IPS-20b (cell line): Measurements from ENCODE around the gene ACADL.

Source experiments
- H3K27ac ChIP-seq: one replicate; pipeline ENCODE4 v1.5.1; 2013; ENCODE audit warnings: low read length
- H3K27me3 ChIP-seq: 2 replicates; pipeline ENCODE4 v1.6.1; 2013; ENCODE audit warnings: mild to moderate bottlenecking, low read length, inconsistent platforms; ENCODE audit not compliant: insufficient read depth
- H3K36me3 ChIP-seq: 2 replicates; pipeline ENCODE4 v1.6.1; 2013; ENCODE audit warnings: low read depth, mild to moderate bottlenecking, inconsistent platforms, low read length, moderate library complexity; ENCODE audit not compliant: insufficient read depth
- H3K4me1 ChIP-seq: 2 replicates; pipeline ENCODE4 v1.6.1; 2013; ENCODE audit warnings: mild to moderate bottlenecking, control low read depth, inconsistent platforms, low read length, moderate library complexity; ENCODE audit not compliant: insufficient read depth
- H3K4me3 ChIP-seq: 2 replicates; pipeline ENCODE4 v1.5.1; 2013; ENCODE audit warnings: mild to moderate bottlenecking, low read length, inconsistent platforms
- H3K9ac ChIP-seq: 2 replicates; pipeline ENCODE4 v1.6.1; 2013; ENCODE audit warnings: low read depth, mild to moderate bottlenecking, inconsistent platforms, low read length, moderate library complexity
- H3K9me3 ChIP-seq: 2 replicates; pipeline ENCODE4 v1.6.1; 2013; ENCODE audit warnings: mild to moderate bottlenecking, low read depth, low read length, inconsistent platforms; ENCODE audit not compliant: insufficient read depth

ACADL gene

DNA sequence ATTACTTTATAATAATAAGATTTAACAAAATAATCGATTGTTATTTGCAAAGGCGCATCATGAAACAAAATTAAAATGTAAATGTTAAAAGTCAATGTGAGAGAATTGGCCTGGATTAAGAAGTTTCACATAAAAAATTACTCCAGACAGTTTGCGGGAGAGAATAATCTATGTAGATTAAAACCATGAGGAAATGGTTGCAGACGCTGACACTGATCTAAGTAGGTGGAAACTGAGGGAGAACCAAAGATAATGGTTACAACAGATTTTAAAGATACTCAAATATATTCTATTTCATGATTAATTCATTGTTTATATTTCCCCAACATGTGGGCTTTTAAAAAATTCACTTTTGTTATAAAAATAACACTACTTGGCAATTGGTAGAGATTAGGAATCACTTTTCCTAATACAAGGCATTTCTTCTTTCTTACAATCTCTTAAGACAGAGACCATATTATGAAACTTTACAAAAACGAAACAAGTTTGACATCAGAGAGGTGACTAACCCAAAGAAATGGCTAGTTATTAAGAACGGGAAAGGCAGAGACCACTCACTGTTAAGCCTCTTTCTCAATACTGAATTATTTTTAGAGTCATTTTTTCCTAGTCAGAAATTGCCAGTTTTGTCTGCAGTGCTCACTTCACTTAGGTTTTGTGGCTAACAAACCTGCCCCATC, 55.6 kb downstream of the ACADL start:
- peaks cover 17% of the 10 kb centered on the region; the same call in 1 of the 2 replicates for H3K4me1 ChIP-seq

DNA sequence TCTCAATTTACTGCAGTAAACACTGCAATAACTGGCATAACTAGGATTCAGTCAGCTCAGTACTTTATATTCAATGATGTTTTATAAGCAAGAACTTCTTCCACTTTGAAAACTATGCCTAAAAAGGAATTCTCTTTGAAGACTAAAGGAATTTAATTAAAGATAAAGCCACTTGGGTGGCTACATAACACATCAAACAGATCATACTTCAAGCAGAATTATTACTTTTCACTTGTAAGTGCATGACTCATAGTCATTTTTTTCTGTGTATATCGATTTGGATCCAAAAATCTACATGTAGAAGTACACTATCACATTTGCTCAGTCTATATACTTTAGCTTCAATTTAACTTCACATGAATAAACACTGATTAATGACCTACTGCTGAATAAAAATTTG, 58.0 kb downstream of the ACADL start:
- H3K27ac ChIP-seq = no peak overlapping the region
- no peak overlapping the region for H3K4me3 ChIP-seq
- H3K27me3 ChIP-seq = no peaks in the 10 kb centered on the region
- no peak overlapping the region for H3K9ac ChIP-seq
- H3K9me3 ChIP-seq = no peaks in the 10 kb centered on the region
- peaks cover 10% of the 10 kb centered on the region; the same call in 1 of the 2 replicates for H3K4me1 ChIP-seq
- no peaks in the 10 kb centered on the region for H3K36me3 ChIP-seq

More for the DNA sequence above, 55.6 kb downstream of the ACADL start:
- Histone ChIP-seq H3K27ac (peak overlapping the region; percentile 16), H3K9ac (peak overlapping the region; percentile 86; the same call in 1 of the 2 replicates), H3K27me3 (no peaks in the 10 kb centered on the region), H3K36me3 (no peaks in the 10 kb centered on the region), H3K4me3 (peak overlapping the region; percentile 99), H3K9me3 (no peaks in the 10 kb centered on the region)

DNA sequence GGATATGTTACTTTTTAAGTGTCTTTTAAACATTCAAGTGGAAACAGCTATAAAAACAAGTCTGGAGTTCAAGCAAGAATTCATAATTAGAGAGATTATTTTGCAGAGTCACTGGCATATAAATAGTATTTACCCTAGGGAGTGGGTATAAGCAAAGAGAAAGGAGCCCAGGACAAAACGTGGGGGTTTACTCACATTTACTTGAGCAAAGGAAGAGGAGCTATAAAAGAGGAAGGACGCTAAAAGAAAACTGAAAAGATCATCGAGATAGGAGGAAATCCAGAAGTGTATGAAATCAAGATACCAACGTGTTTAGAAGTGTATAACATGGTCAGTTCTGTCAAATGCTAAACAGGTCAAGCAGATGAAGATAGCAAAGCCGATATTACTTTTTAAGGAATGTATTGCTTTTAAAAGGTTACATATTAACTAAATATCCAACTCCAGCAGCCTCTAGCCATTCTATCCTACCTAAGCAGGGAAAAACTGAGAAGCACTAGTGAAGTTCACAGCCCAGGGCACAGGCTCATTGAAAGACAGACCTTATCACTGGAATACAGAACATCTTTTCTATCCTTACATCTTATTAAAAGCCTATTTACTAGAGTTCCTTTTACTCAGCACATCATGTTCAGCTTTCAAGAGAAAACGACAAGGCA, 62.7 kb downstream of the ACADL start:
- H3K27me3 ChIP-seq = no peaks in the 10 kb centered on the region
- H3K4me3 ChIP-seq = no peak overlapping the region
- H3K9ac ChIP-seq = no peak overlapping the region
- no peaks in the 10 kb centered on the region for H3K9me3 ChIP-seq
- H3K27ac ChIP-seq = no peak overlapping the region
- no peaks in the 10 kb centered on the region for H3K36me3 ChIP-seq
- H3K4me1 ChIP-seq = no peaks in the 10 kb centered on the region

DNA sequence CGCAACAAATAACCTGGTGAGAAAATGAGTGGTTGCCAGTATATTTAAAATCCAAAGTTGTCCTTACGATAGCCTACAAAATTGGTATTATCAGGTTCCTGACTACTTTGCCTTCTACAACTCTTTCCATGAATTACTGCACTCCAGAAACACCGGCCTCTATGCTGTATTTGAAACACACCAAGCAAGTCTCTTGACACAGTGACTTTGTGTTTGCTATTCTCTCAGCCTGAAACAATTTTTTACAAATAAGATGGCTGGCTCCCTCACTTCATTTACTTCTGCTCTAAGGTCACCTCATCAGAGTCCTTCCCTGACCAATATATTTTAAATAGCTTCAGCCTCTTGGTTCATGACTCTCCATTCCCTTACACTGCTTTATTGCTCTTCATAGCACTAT, 66.2 kb downstream of the ACADL start:
- Histone ChIP-seq H3K36me3 (peaks cover 6% of the 10 kb centered on the region), H3K27me3 (no peaks in the 10 kb centered on the region), H3K27ac (no peak overlapping the region), H3K9ac (no peak overlapping the region), H3K4me3 (no peak overlapping the region), H3K4me1 (no peaks in the 10 kb centered on the region), H3K9me3 (no peaks in the 10 kb centered on the region)

DNA sequence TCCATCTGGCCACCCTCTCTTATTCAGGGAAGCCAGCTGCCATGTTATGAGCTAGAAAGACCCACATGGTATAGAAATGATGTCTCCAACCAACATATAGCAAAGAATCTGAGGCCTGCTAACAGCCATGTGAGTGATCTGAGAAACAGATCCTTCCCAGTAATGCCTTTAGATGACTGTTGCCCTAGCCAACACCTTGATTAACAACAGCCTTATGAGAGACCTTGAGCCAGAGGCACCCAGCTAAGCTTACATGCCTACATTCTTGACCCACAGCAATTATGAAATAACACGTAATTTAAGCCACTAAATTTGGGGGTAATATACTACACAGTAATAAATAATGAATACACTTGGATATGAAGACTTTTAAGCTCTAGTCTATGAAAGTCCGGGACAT, 67.0 kb downstream of the ACADL start:
- Histone ChIP-seq H3K27me3 (no peaks in the 10 kb centered on the region), H3K9ac (no peak overlapping the region), H3K27ac (no peak overlapping the region), H3K4me3 (no peak overlapping the region), H3K4me1 (no peaks in the 10 kb centered on the region), H3K36me3 (peaks cover 14% of the 10 kb centered on the region), H3K9me3 (no peaks in the 10 kb centered on the region)

DNA sequence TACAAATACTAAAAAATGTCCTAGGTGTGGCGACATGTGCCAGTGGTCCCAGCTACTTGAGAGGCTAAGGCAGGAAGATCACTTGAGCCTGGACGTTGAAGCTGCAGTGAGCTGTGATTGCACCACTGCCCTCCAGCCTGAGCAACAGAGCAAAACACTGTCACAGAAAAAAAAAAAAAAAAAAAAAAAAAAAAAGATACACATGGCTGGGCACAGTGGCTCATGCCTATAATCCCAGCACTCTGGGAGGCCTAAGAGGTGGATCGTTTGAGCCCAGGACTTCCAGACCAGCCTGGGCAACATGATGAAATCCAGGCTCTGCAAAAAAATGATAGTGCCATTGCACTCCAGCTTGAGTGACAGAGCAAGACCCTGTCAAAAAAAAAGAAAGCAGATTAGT, 67.7 kb downstream of the ACADL start:
- Histone ChIP-seq H3K4me3 (no peak overlapping the region), H3K9me3 (no peaks in the 10 kb centered on the region), H3K9ac (no peak overlapping the region), H3K27ac (no peak overlapping the region), H3K4me1 (no peaks in the 10 kb centered on the region), H3K36me3 (peaks cover 16% of the 10 kb centered on the region), H3K27me3 (no peaks in the 10 kb centered on the region)

DNA sequence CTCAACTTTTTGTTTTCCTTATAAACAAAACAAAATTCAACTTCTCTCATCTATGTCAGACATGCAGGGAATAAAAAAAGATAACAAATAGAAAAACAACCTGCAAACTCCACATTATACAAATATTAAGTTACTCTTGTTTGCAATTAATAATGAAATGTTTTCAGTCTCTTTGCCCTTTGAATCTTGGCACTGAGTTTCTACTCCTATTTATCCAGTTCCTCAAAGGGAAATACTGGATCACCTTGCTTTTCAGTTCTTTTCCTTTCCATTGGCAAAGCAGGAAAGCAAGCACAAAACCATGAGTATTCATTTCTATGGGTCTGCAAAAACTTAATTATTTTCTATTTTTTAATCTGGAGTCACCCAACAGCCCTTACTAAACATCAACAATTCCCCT, 77.6 kb downstream of the ACADL start:
- no peak overlapping the region for H3K9ac ChIP-seq
- H3K27ac ChIP-seq = no peak overlapping the region
- H3K27me3 ChIP-seq = no peaks in the 10 kb centered on the region
- peaks cover 34% of the 10 kb centered on the region for H3K36me3 ChIP-seq
- H3K4me3 ChIP-seq = no peak overlapping the region
- H3K4me1 ChIP-seq = no peaks in the 10 kb centered on the region
- H3K9me3 ChIP-seq = peaks cover 11% of the 10 kb centered on the region
